Regular cardiac myocyte (primary cell): ENCODE measurements around the gene ALKBH2. TPM values are rescaled to one million over a fixed set of nuclear protein-coding genes. Genes with fewer than 3 reads are reported as not detected.

Experiments
- total RNA-seq: library from RNA; depleted of rRNA; stranded (reverse); fragments of >200 nt; gene quantifications from 2 replicates; pipeline ENCODE4 v1.2.3, GENCODE V29; 2014

Gene ALKBH2
- 20.3 and 23.0 TPM in 2 replicates for total RNA-seq

GRCh38 chr12:109093022-109093918, at the start of gene ALKBH2:
Gene ALKBH2 (minus strand): TSS chr12:109093472. CDS start chr12:109092786, 686 bp downstream.

GRCh38 chr12:109115758-109116610, 22.7 kb upstream of the ALKBH2 start, which contains the start of gene ACACB:
Gene ACACB (plus strand): TSS chr12:109116587. CDS start chr12:109139406, 22,819 bp downstream.

GRCh38 chr12:109097435-109098182, 4.3 kb upstream of the ALKBH2 start, which contains the start of gene UNG:
Gene UNG (plus strand): TSS chr12:109097597. CDS start chr12:109097680, 83 bp downstream.

GRCh38 chr12:109052414-109053323, 40.6 kb downstream of the ALKBH2 start, which contains the start of gene USP30:
Gene USP30 (plus strand): TSS chr12:109052576. CDS start chr12:109052679, 103 bp downstream.

Other genes with a start within 250 kb of the ALKBH2 start
- 31.2 and 40.9 TPM in 2 replicates for gene SSH1, start 235.9 kb downstream of the ALKBH2 start, total RNA-seq
- gene DAO, start 213.4 kb downstream of the ALKBH2 start, total RNA-seq: not detected in 2 replicates
- under 0.01 TPM in 1 of 2 replicates, not detected in the other for gene SVOP, start 72.4 kb downstream of the ALKBH2 start, total RNA-seq
- gene USP30, start 40.9 kb downstream of the ALKBH2 start, total RNA-seq: 4.0 and 5.9 TPM in 2 replicates
- 23.1 and 24.5 TPM in 2 replicates for gene UNG, start 4.1 kb upstream of the ALKBH2 start, total RNA-seq
- gene ACACB, start 23.1 kb upstream of the ALKBH2 start, total RNA-seq: 2.3 and 3.9 TPM in 2 replicates
- gene FOXN4, start 215.8 kb upstream of the ALKBH2 start, total RNA-seq: not detected in 2 replicates